HepG2 (cell line): ENCODE measurements around the gene ARID3C. TPM values are rescaled to one million over a fixed set of nuclear protein-coding genes. Genes with fewer than 3 reads are reported as not detected.

Experiments used
- CREB1 ChIP-seq, 2 experiments: fragments of 450-650 bp in 1 of 2; IDR thresholded peaks; 2 replicates each; pipeline ENCODE4 v1.6.1; 2016 to 2017; ENCODE audit warnings: control low read depth in 1 of 2, mild to moderate bottlenecking in 1 of 2, missing compliant biosample characterization in 1 of 2, missing genetic modification characterization in 1 of 2
- DR1 ChIP-seq: sonication (generic); formaldehyde crosslinking; IDR thresholded peaks from 2 replicates; pipeline ENCODE4 v1.8.0; 2021; ENCODE audit warnings: mild to moderate bottlenecking, missing genetic modification reagents, inconsistent platforms
- FOXK2 ChIP-seq: fragments of 450-650 bp; IDR thresholded peaks from 2 replicates; pipeline ENCODE4 v1.6.1; 2016
- HOXA3 ChIP-seq: sonication (generic); formaldehyde crosslinking; IDR thresholded peaks from 2 replicates; pipeline ENCODE4 v1.5.0; 2020; ENCODE audit warnings: missing genetic modification reagents
- JUNB ChIP-seq: sonication (generic); formaldehyde crosslinking; IDR thresholded peaks from 2 replicates; pipeline ENCODE4 v1.8.0; 2022; ENCODE audit warnings: missing genetic modification reagents, mild to moderate bottlenecking, borderline replicate concordance
- MAZ ChIP-seq, 2 experiments: sonication (generic) in 1 of 2; formaldehyde crosslinking in 1 of 2; IDR thresholded peaks; 2 replicates each; pipeline versions ENCODE4 v1.5.0 to v1.6.1; 2012 to 2020; ENCODE audit warnings: low read depth in 2 of 2, mild to moderate bottlenecking in 2 of 2, borderline replicate concordance in 1 of 2, improper control_type of control experiment in 1 of 2, low read length in 1 of 2, missing genetic modification reagents in 1 of 2, moderate library complexity in 1 of 2
- MEIS1 ChIP-seq: sonication (generic); formaldehyde crosslinking; IDR thresholded peaks from 2 replicates; pipeline ENCODE4 v1.9.0; 2021; ENCODE audit warnings: mild to moderate bottlenecking, missing genetic modification reagents, moderate library complexity, borderline replicate concordance
- MLX ChIP-seq: IDR thresholded peaks from 2 replicates; pipeline ENCODE4 v1.6.1; 2016
- MLXIP ChIP-seq: sonication (generic); formaldehyde crosslinking; IDR thresholded peaks from 2 replicates; pipeline ENCODE4 v1.9.0; 2021; ENCODE audit warnings: missing genetic modification reagents, borderline replicate concordance
- NFKBIZ ChIP-seq: IDR thresholded peaks from 2 replicates; pipeline ENCODE4 v1.6.1; 2018; ENCODE audit warnings: missing genetic modification reagents, missing compliant biosample characterization
- PCBP1 ChIP-seq: fragments of 200-400 bp; formaldehyde crosslinking; IDR thresholded peaks from 2 replicates; pipeline ENCODE4 v1.6.1; 2017; ENCODE audit warnings: mild to moderate bottlenecking, low read depth, low read length, borderline replicate concordance
- RARA ChIP-seq: IDR thresholded peaks from 2 replicates; pipeline ENCODE4 v1.6.1; 2016; ENCODE audit warnings: missing genetic modification reagents, missing compliant biosample characterization
- RBM22 ChIP-seq: fragments of 200-400 bp; formaldehyde crosslinking; optimal IDR thresholded peaks from 2 replicates; pipeline ENCODE3; 2017; ENCODE audit warnings: mild to moderate bottlenecking, low read length, moderate library complexity
- RBM39 ChIP-seq: fragments of 200-400 bp; formaldehyde crosslinking; IDR thresholded peaks from one replicate; pipeline ENCODE4 v1.6.1; 2018; ENCODE audit warnings: antibody characterized with exemption, mild to moderate bottlenecking, low read depth, low read length; ENCODE audit not compliant: poor library complexity, severe bottlenecking
- RXRA ChIP-seq: sonication (generic); formaldehyde crosslinking; IDR thresholded peaks from 2 replicates; pipeline ENCODE4 v1.5.1; 2020; ENCODE audit warnings: missing genetic modification reagents
- SATB2 ChIP-seq: sonication (generic); formaldehyde crosslinking; IDR thresholded peaks from 2 replicates; pipeline ENCODE4 v1.5.0; 2020; ENCODE audit warnings: missing genetic modification reagents
- SYNCRIP ChIP-seq: fragments of 200-400 bp; formaldehyde crosslinking; IDR thresholded peaks from 2 replicates; pipeline ENCODE4 v1.6.1; 2018; ENCODE audit warnings: mild to moderate bottlenecking, low read depth, low read length; ENCODE audit not compliant: insufficient read depth
- TGIF2 ChIP-seq: IDR thresholded peaks from 2 replicates; pipeline ENCODE4 v1.6.1; 2016; ENCODE audit warnings: control low read depth, missing compliant biosample characterization
- ZNF160 ChIP-seq: sonication (generic); formaldehyde crosslinking; IDR thresholded peaks from 2 replicates; pipeline ENCODE4 v1.8.0; 2022; ENCODE audit warnings: mild to moderate bottlenecking, inconsistent platforms, missing genetic modification reagents
- ZNF234 ChIP-seq: sonication (generic); formaldehyde crosslinking; conservative IDR thresholded peaks from 2 replicates; pipeline ENCODE4 v1.5.1; 2020; ENCODE audit warnings: mild to moderate bottlenecking, missing genetic modification reagents
- ZNF383 ChIP-seq: sonication (generic); formaldehyde crosslinking; IDR thresholded peaks from 2 replicates; pipeline ENCODE4 v1.4.0; 2020; ENCODE audit warnings: missing genetic modification reagents, mild to moderate bottlenecking, borderline replicate concordance
- ZNF572 ChIP-seq: sonication (generic); formaldehyde crosslinking; IDR thresholded peaks from 2 replicates; pipeline ENCODE4 v1.5.1; 2020; ENCODE audit warnings: mild to moderate bottlenecking, missing genetic modification reagents
- ZNF761 ChIP-seq: sonication (generic); formaldehyde crosslinking; conservative IDR thresholded peaks from 2 replicates; pipeline ENCODE4 v1.4.0; 2020; ENCODE audit warnings: mild to moderate bottlenecking, missing genetic modification reagents
- ZNF776 ChIP-seq: sonication (generic); formaldehyde crosslinking; IDR thresholded peaks from 2 replicates; pipeline ENCODE4 v1.4.0; 2020; ENCODE audit warnings: mild to moderate bottlenecking, missing genetic modification reagents
- ZNF850 ChIP-seq: sonication (generic); formaldehyde crosslinking; conservative IDR thresholded peaks from 2 replicates; pipeline ENCODE4 v1.9.0; 2021; ENCODE audit warnings: mild to moderate bottlenecking, missing genetic modification reagents
- ZNF878 ChIP-seq: sonication (generic); formaldehyde crosslinking; IDR thresholded peaks from 2 replicates; pipeline ENCODE4 v1.8.1; 2023; ENCODE audit warnings: mild to moderate bottlenecking, missing genetic modification reagents, moderate library complexity
- ZSCAN22 ChIP-seq: sonication (generic); formaldehyde crosslinking; IDR thresholded peaks from 2 replicates; pipeline ENCODE4 v1.4.0; 2020; ENCODE audit warnings: mild to moderate bottlenecking, missing genetic modification reagents
- polyA plus RNA-seq, 8 experiments: library from polyadenylated mRNA; depleted of rRNA in 3 of 8; stranded (reverse) in 7 of 8; unstranded in 1 of 8; fragments of >200 nt; fragmentation: Illumina TruSeq in 4 of 8; extraction: Trizol in 4 of 8; gene quantifications; 2 replicates each; pipeline versions ENCODE4 v1.2.1 to v1.2.3, GENCODE V29; 2011 to 2016; ENCODE audit warnings: low read depth in 4 of 8, missing spikeins in 1 of 8, mixed read lengths in 1 of 8; ENCODE audit not compliant: insufficient read depth in 1 of 8
- total RNA-seq, 5 experiments: library from RNA; depleted of rRNA; stranded (reverse); fragments of >200 nt; fragmentation: Illumina TruSeq; extraction: Trizol; gene quantifications; 2 replicates each; pipeline ENCODE4 v1.2.3, GENCODE V29; 2016; ENCODE audit warnings: low read depth in 1 of 5

Gene ARID3C
- total and polyA plus RNA-seq, 2 of the 13 experiments (the other 11 are each of a cell fraction or from before 2014, with no cell fraction given) = not detected

- TF ChIP-seq HOXA3 (CRISPR knock-in tag) (peak; percentile 42), SYNCRIP (no peak), FOXK2 (no peak), ZNF878 (no peak), ZNF572 (CRISPR knock-in tag) (0 out of 2 replicates have a peak, but pooled peaks have one; percentile 26), RBM39 (peak; percentile 38), RBM22 (peak; percentile 14), MAZ (IDR thresholded peaks at IDR 0.05; ENCODE audit: borderline replicate concordance, low read depth, low read length) (no peak), MAZ (CRISPR knock-in tag; IDR thresholded peaks at IDR 0.05; ENCODE audit: low read depth) (peak; percentile 67), MLXIP (no peak), ZNF160 (CRISPR knock-in tag) (no peak), NFKBIZ (CRISPR knock-in tag) (0 out of 2 replicates have a peak, but pooled peaks have one; percentile 17), SATB2 (CRISPR knock-in tag) (no peak), RARA (CRISPR knock-in tag) (no peak), RXRA (CRISPR knock-in tag) (peak; percentile 24; the same call in 1 of the 2 replicates), TGIF2 (CRISPR knock-in tag) (peak; percentile 53), ZNF776 (CRISPR knock-in tag) (0 out of 2 replicates have a peak, but pooled peaks have one; percentile 52), JUNB (CRISPR knock-in tag) (no peak), ZSCAN22 (CRISPR knock-in tag) (peak; percentile 43; the same call in 1 of the 2 replicates), MEIS1 (no peak), ZNF761 (CRISPR knock-in tag) (no peak; the same call in 1 of the 2 replicates), CREB1 (IDR thresholded peaks at IDR 0.05) (no peak), CREB1 (CRISPR knock-in tag; IDR thresholded peaks at IDR 0.05) (no peak), PCBP1 (0 out of 2 replicates have a peak, but pooled peaks have one; percentile 60), ZNF850 (no peak), ZNF383 (CRISPR knock-in tag) (no peak), MLX (CRISPR knock-in tag) (no peak), DR1 (CRISPR knock-in tag) (0 out of 2 replicates have a peak, but pooled peaks have one; percentile 24), ZNF234 (CRISPR knock-in tag) (no peak)
Measured at GRCh38 chr9:34611811-34612787, 16.8 kb downstream of the ARID3C start, which contains the start of gene RPP25L (continued).
